H7 (cell line): ENCODE data around the gene GPR78. TPM values are rescaled to one million over a fixed set of nuclear protein-coding genes. Genes with fewer than 3 reads are reported as not detected.

Source experiments
- DNase-seq: peaks from one replicate; pipeline ENCODE4 v3.0.0; 2012
- H3K27me3 ChIP-seq: 2 replicates; pipeline ENCODE4 v1.6.0; 2011; ENCODE audit warnings: mild to moderate bottlenecking, low read length; ENCODE audit not compliant: control insufficient read depth, insufficient read depth
- H3K36me3 ChIP-seq: replicated peaks from 2 replicates; pipeline ENCODE4 v1.5.1; 2011; ENCODE audit warnings: low read length; ENCODE audit not compliant: control insufficient read depth, insufficient read depth
- H3K4me3 ChIP-seq: 2 replicates; pipeline ENCODE4 v1.5.1; 2011; ENCODE audit warnings: low read depth, mild to moderate bottlenecking, control low read depth, low read length, moderate library complexity; ENCODE audit not compliant: insufficient read depth
- total RNA-seq: library from RNA; depleted of rRNA; stranded (reverse); fragments of >200 nt; shearing (Covaris generic); gene quantifications from 2 replicates; pipeline ENCODE4 v1.2.3, GENCODE V29; 2014

The GPR78 gene
- total RNA-seq, 1 experiment from 2014 or later: 1.5 TPM

DNA sequence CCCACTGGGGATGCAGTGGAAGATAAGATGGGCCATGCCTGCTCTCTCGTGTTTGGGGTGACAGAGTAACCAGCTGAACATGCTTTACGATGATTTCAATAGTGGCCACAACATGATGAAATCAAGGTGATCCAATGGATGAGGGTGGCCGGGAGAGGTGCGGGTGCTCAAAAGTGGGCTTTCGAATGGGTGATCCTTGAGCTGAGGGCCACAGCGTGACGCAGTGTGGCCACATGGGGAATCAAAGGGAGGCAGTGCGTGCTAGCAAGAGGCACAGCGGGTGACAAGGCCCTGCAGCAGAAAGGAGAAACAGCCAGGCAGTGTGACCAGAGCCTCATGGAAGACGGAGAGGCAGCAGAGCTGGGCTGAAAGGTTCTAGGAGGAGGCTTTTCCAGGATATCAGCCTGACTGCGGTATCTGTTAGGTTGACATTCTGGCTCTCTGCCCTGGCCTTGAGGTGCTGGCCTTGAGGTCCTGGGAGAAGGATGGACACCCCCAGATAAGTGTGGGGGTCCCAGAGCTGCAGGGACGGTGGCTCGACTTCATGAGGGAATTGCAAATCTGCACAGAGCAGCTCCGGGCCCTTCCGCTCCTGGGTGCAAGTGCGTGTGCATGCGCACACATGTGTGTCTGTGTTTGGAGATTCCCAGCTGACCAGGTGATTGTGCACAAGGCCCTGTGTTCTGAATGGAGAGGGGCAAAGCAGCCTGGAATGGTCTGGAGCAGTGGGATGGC is 38.0 kb upstream of the GPR78 start:
- H3K4me3 ChIP-seq: no peak overlapping the region
- H3K27me3 ChIP-seq: no peaks in the 10 kb centered on the region
- no peaks in the 10 kb centered on the region for H3K36me3 ChIP-seq
- no peak for DNase-seq

DNA sequence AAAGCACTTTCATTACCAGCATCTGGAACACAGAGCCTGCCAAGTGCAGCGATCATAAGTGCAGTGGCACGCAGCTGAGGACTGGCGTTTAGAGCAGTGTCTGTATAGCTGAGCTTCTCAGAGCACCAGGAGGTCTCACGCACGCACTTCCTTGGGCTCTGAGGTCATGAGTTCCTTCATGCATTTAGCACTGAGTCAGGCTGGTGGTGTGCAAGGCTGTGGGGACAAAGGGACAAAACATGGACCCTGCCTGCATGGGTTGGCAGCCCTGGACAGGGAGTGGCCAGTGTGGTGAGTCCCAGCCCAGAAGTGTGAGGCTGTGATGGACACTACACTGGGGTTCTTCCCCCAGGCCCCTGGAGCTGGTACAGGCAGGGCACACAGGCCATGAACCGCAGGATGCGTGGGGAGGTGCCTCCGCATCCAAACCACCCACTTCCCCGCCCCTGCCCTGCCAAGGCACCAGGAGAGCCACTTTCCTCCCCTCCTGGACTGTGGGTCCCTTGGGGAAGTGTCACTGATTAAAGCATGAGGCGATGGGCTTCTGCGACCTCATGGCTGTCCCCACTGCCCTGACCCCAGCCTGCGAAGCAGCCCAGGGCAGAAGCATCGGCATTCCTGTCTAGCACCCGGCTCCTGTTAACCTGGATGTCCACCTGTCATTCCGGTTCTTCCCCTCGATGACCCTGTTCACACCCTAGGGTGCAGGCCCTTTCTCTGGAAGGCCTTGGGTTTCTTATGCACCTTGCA is 37.2 kb upstream of the GPR78 start:
- H3K36me3 ChIP-seq: no peaks in the 10 kb centered on the region
- DNase-seq: no peak
- H3K4me3 ChIP-seq: no peak overlapping the region
- H3K27me3 ChIP-seq: no peaks in the 10 kb centered on the region

DNA sequence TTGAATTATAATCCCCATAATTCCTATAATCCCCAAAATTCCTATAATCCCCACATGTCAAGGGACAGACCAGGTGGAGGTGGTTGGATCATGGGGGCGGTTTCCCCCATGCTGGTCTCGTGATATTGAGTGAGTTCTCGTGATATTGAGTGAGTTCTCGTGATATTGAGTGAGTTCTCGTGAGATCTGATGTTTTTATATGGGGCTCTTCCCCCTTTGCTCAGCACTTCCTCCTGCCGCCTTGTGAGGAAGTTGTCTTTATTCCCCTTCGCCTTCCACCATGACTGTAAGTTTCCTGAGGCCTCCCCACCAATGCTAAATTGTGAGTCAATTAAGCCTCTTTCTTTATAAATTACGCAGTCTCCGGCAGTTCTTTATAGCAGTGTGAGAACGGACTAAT is 36.6 kb upstream of the GPR78 start:
- H3K27me3 ChIP-seq: no peaks in the 10 kb centered on the region
- H3K4me3 ChIP-seq: no peak overlapping the region
- DNase-seq: no peak
- no peaks in the 10 kb centered on the region for H3K36me3 ChIP-seq

DNA sequence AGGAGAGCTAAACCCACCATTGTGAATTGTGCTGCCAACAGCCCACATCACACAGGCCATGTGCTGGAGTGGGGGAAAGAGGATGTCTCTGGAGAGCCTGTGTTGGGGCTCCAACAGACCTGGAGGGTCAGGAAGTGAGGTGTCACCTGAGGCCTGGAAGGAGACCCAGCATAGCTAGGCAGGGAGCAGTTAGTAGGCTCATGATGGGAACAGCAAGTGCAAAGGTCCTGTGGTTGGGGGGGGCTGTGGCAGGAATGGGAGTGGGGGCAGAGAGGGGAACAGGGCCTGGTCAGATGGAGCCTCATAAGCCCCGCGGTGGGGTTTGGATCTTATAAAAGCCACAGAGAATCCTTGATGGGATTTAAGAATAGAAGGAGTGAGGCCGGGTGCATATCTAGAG is 35.9 kb upstream of the GPR78 start:
- DNase-seq: peak; percentile 28
- no peak overlapping the region for H3K4me3 ChIP-seq
- H3K36me3 ChIP-seq: no peaks in the 10 kb centered on the region
- no peaks in the 10 kb centered on the region for H3K27me3 ChIP-seq

DNA sequence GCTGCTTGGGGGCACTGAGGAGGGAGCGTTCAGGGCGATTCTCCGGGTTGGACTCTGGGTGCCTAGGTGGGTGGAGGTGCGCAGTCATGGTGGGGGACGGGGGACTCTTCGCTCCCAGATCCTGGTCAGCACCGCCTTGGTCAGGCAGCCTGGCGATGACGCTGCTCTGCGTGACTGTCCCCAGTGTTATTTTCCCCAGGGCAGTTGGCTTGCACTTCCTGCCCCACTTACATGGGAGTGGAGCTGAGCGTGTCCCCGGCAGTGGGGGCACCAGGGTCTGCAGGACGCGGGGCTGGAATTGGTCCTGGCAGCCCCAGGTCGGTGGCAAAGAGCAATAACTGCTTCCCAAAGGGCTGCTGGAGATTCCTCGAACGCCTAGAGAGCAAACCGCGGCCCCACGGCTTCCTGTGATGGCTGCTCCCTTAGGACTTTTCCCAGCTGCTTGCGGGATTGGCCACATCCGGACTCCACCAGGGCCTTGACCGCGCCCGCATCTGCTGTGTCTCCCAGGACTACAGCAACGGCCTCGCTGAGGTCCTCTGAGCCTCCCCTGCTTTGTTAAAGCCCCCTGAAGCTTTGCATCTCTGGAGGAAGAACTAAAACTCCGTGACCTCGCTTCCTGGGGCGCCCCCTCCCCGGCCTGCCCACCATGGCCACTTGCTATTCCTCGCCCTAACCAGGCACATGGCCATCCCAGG is 35.3 kb upstream of the GPR78 start:
- DNase-seq: peak; percentile 61
- Histone ChIP-seq H3K27me3 (no peaks in the 10 kb centered on the region), H3K4me3 (no peak overlapping the region), H3K36me3 (no peaks in the 10 kb centered on the region)

DNA sequence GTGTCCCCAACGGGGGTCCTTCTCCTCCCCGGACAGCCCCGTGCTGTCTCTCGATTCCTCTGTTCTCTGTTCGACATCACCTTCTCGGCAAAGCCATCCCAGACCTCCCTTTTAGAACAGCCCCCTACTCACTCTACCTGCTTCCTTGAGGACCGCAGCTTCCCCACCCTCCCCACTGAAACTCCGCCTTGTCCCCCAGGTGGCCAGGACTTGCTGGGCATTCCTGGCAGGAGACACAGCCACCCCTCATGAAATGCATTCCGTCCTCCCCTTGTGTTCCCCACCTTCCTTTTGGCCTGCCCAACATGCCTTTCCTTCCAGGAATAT is 34.8 kb upstream of the GPR78 start:
- DNase-seq: peak; percentile 59
- Histone ChIP-seq H3K36me3 (no peaks in the 10 kb centered on the region), H3K4me3 (no peak overlapping the region), H3K27me3 (no peaks in the 10 kb centered on the region)

DNA sequence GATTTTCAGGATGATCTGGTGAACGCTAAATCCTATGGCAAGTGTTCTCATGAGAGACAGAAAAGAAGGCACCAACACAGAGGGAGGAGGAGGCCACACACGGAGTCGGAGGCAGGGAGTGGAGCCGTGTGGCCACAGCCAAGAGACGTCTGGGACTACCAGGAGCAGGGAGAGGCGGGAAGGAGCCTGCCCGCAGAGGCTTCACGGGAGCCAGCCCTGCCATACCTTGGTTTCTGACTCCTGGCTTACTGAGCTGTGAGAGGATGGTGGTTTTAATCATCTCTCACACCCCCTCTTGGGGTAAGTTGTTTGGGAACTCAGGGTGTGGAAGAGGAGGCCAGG is 33.5 kb upstream of the GPR78 start:
- DNase-seq: no peak
- no peak overlapping the region for H3K4me3 ChIP-seq
- no peaks in the 10 kb centered on the region for H3K36me3 ChIP-seq
- no peaks in the 10 kb centered on the region for H3K27me3 ChIP-seq

DNA sequence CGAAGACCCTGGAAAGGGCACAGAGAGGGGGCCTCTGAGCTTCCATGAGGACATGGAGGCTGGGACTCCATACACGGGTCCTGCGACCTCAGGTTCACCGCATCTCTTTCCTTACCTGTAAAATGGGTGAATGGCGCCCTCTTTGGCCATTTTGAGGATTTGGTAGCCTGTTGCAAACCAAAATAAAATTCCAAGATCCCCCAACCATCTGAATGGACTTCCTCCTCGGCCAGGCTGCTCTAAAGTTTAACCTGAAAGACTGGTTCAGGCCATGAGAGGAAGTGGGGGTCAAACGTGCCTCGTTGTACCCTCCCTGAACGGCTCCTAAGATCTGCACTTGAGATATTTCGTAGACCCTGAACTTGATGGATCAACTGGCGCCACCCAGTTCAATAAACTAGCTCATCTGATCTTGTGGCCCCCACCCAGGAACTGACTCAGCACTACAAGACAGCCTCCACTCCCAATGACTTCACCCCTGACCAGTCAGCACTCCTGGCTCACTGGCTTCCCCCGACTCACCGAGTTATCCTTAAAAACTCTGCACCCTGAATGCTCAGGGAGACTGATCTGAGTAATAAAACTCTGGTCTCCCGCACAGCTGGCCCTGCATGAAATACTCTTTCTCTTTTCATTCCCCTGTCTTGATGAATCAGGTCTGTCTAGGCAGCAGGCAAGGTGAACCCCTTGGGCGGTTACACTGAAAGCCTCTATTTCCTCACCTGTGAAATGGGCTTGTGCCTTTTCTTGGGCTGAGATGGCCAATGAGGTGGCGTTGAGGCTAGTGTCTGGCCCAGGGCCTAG is 32.9 kb upstream of the GPR78 start:
- Histone ChIP-seq H3K27me3 (no peaks in the 10 kb centered on the region), H3K36me3 (no peaks in the 10 kb centered on the region), H3K4me3 (no peak overlapping the region)
- peak; percentile 89 for DNase-seq

DNA sequence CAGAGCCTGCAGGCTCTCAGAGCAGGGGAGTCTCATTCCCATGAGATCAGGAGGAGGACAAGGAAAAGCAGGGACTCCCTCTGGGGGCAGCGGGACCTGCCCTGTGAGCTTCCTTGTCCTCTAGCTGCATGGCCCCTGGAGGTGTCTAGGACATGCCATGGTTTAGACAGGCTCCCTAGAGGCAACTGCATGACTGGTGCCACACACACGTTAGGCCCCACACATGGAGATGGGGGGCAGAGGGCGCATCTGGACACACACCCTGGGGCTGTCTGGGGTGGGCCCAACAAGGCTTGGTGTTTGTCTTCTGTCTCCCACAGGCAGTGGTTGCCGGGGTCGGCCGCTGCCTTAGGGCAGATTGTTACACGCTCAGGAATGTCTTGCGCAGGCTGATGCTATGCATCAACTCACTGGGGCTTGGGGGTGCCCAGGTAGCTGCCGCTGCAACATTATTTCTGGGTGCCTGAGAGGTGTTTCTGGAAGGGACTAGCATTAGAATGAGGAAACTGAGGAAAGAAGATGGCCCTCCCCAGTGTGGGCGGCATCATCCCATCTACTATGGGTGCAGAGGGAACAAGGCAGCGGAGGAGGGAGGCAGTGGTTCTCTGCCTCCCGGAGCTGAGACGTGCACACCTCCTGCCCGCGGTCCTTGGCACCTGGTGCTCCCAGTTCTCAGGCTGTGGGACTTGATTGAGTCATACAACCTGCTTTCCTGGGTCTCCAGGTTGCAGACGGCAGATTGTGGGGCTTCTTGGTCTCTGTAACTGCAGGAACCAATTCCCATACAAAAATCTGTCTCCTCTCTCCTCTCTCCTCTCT is 32.1 kb upstream of the GPR78 start:
- H3K4me3 ChIP-seq: no peak overlapping the region

DNA sequence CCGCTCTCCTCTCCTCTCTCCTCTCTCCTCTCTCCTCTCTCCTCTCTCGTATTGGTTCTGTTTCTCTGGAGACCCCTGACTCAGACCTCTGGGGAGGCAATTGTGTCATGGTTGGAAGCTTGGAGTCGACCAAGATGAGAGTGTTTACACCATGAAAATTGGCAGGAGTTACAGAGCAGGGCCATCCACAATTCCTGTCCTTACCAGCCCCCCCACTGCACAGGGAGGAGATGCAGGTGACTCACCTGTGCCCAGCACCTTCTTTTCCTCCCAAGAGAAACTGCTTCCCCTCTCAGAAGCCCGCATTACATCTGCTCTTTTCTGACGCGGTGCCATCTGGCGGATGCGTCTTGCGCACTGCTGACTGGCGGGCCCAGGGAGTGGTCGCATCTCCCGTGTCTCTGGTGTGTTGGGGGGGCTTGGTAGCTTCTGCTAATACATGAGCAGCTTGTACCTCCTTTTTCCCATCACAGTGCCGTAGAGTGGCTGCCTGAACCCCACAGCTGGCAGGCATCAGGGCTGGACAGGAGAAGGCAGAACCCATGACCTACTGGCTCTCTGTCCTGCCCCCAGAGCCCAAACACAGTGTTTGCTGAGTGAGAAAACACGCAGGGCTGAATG is 31.4 kb upstream of the GPR78 start:
- DNase-seq: peak; percentile 46
- H3K27me3 ChIP-seq: no peaks in the 10 kb centered on the region
- H3K36me3 ChIP-seq: no peaks in the 10 kb centered on the region
- no peak overlapping the region for H3K4me3 ChIP-seq

More for the DNA sequence above, 32.1 kb upstream of the GPR78 start:
- DNase-seq: peak; percentile 37
- Histone ChIP-seq H3K36me3 (no peaks in the 10 kb centered on the region), H3K27me3 (no peaks in the 10 kb centered on the region)

DNA sequence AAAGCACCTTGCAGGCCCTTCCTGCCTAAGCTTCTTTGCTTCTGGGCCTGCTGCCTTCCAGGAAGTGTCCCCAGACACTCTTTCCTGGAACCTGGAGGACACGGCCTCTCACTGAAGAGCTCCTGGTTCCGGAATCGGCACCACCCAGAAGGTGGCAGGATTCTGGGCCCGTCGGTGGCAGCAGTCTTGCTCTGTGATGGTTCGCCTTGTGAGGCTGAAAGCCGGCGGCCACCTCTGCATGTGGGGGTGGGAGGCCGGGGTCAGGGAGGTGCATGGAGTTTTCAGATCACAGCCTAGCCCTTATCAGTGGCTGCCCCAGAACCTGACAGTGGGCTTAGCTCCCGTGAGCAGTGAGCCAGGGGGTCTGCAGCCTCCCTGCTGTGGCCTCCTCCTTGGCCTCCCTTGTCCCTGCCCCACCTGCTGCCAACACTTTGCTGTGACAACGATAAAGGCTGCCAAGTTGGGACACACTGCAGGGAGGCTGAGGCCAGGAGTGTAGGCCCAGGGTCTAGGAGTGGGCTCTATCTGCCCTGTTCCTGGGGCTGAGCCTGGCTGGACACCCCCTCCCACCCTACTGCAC is 30.8 kb upstream of the GPR78 start:
- Histone ChIP-seq H3K4me3 (no peak overlapping the region), H3K36me3 (no peaks in the 10 kb centered on the region), H3K27me3 (no peaks in the 10 kb centered on the region)
- DNase-seq: peak; percentile 45

DNA sequence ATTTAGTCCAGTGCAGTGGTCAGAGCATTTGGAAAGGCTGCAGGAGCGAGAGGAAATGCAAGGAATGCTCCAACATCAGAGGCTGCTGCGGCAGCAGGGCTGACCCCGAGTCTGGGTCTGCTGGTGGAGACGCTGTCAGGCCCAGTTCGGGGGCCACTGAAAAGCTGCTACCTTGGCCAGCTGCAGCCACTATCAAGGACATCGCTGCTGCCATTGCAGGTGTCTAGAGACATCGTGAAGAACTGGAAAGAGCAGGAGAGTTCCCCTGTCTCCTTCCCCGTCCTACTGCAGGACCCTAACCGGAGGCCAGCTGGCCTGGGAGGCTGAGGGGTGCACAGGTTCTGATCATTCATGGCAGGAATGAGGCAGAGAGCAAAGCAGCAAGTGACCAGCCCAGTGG is 29.5 kb upstream of the GPR78 start:
- H3K27me3 ChIP-seq: no peaks in the 10 kb centered on the region
- peak; percentile 32 for DNase-seq
- H3K4me3 ChIP-seq: no peak overlapping the region
- no peaks in the 10 kb centered on the region for H3K36me3 ChIP-seq

DNA sequence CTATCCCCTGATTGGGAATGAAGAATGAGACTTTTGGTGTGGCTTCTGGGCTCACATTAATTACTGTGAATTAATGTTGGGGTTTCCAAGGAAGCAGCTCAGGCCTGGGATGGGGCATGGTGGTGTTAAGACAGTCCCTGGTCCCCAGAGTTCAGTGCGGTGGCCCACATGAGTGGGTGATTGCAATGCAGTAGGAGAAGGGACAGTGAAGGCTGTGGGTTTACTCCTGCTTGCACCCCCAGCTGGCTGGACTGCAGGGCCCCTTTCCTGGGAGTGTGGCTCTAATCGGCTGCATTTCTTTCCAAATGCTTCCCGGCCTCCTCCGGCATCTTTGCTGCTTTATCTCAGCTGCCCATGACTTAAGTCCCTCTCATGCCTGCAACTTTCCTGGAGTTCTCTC is 28.2 kb upstream of the GPR78 start:
- no peaks in the 10 kb centered on the region for H3K27me3 ChIP-seq
- no peak overlapping the region for H3K4me3 ChIP-seq
- H3K36me3 ChIP-seq: no peaks in the 10 kb centered on the region
- DNase-seq: no peak
